SK-N-SH treated with all-trans-retinoic acid at 6 μM for 48 hours (cell line): ENCODE measurements around the gene KRTAP10-10.
"Not testable (repeated sequence)": the region's sequence is repeated elsewhere in the genome, so short reads cannot be mapped to it uniquely, and the experiment has no call there.

Source experiments
- ARNTL ChIP-seq: fragments of 450-650 bp; formaldehyde crosslinking; IDR thresholded peaks from 2 replicates; pipeline ENCODE4 v1.5.0; 2020; ENCODE audit warnings: low read depth, mild to moderate bottlenecking, moderate library complexity, borderline replicate concordance
- CSDC2 ChIP-seq: fragments of 250-450 bp; sonication (Bioruptor Pico); IDR thresholded peaks from 2 replicates; pipeline ENCODE4 v1.5.0; 2020; ENCODE audit warnings: mild to moderate bottlenecking, moderate library complexity
- GLIS3 ChIP-seq: fragments of 250-450 bp; sonication (Bioruptor Pico); IDR thresholded peaks from 2 replicates; pipeline ENCODE4 v1.5.0; 2020; ENCODE audit warnings: mild to moderate bottlenecking, moderate library complexity
- PATZ1 ChIP-seq: fragments of 250-450 bp; sonication (Bioruptor Pico); IDR thresholded peaks from 2 replicates; pipeline ENCODE4 v1.8.0; 2020; ENCODE audit warnings: mild to moderate bottlenecking, moderate library complexity, borderline replicate concordance
- RARB ChIP-seq: fragments of 250-450 bp; sonication (Bioruptor Pico); IDR thresholded peaks from 2 replicates; pipeline ENCODE4 v1.8.0; 2021; ENCODE audit warnings: mild to moderate bottlenecking, moderate library complexity
- ZC3H10 ChIP-seq: fragments of 250-450 bp; sonication (Bioruptor Pico); IDR thresholded peaks from 2 replicates; pipeline ENCODE4 v1.5.1; 2021; ENCODE audit warnings: mild to moderate bottlenecking, moderate library complexity
- ZFP30 ChIP-seq: fragments of 450-650 bp; formaldehyde crosslinking; IDR thresholded peaks from 2 replicates; pipeline ENCODE4 v1.5.0; 2022; ENCODE audit warnings: mild to moderate bottlenecking, moderate library complexity

GRCh38 chr21:44600118-44600978 is 36.8 kb upstream of the KRTAP10-10 start, which contains the start of gene KRTAP10-7:
- not testable (repeated sequence) for TF ChIP-seq RARB; ARNTL (CRISPR knock-in tag); PATZ1 (CRISPR knock-in tag); ZC3H10 (CRISPR knock-in tag); CSDC2 (CRISPR knock-in tag); GLIS3 (CRISPR knock-in tag); ZFP30 (CRISPR knock-in tag)
